Osteocyte (in vitro differentiated cells): Measurements from ENCODE around the gene UGT1A4. TPM values are rescaled to one million over a fixed set of nuclear protein-coding genes. Genes with fewer than 3 reads are reported as not detected.

ENCODE experiments used
- DNase-seq: peaks from one replicate; pipeline ENCODE4 v3.0.0; 2021; ENCODE audit warnings: mixed read lengths; ENCODE audit not compliant: unreplicated experiment; ENCODE audit errors: extremely low spot score
- H3K27ac Mint-ChIP-seq: one replicate; pipeline ENCODE4 v1.8.0; 2021; ENCODE audit warnings: mild to moderate bottlenecking, mixed read lengths; ENCODE audit not compliant: unreplicated experiment
- H3K27me3 Mint-ChIP-seq: one replicate; pipeline ENCODE4 v1.8.0; 2021; ENCODE audit warnings: mixed read lengths; ENCODE audit not compliant: unreplicated experiment
- H3K36me3 Mint-ChIP-seq: one replicate; pipeline ENCODE4 v1.8.0; 2021; ENCODE audit warnings: mixed read lengths; ENCODE audit not compliant: unreplicated experiment
- H3K4me1 Mint-ChIP-seq: one replicate; pipeline ENCODE4 v1.8.0; 2021; ENCODE audit warnings: mixed read lengths; ENCODE audit not compliant: unreplicated experiment
- H3K4me3 Mint-ChIP-seq: one replicate; pipeline ENCODE4 v1.8.0; 2021; ENCODE audit warnings: mild to moderate bottlenecking, moderate library complexity, mixed read lengths; ENCODE audit not compliant: unreplicated experiment
- H3K9me3 Mint-ChIP-seq: one replicate; pipeline ENCODE4 v1.8.0; 2021; ENCODE audit warnings: mixed read lengths; ENCODE audit not compliant: unreplicated experiment
- CTCF ChIP-seq: fragments of 200-600 bp; sonication (generic); IDR thresholded peaks from 2 replicates; pipeline ENCODE4 v1.5.0; 2021; ENCODE audit warnings: antibody characterized with exemption, mild to moderate bottlenecking, moderate library complexity
- long read RNA-seq: library from polyadenylated mRNA; unstranded; transcript quantifications from one replicate; pipeline ENCODE4 v2.0.0, GENCODE V29; 2021
- total RNA-seq: library from RNA; stranded (reverse); gene quantifications from 2 replicates; pipeline ENCODE4 v1.2.1, GENCODE V29; 2021

Gene UGT1A4
- not detected in 2 replicates for total RNA-seq
- long read RNA-seq = 0 reads

GRCh38 chr2:233718552-233718951, at the start of gene UGT1A4:
UGT1A4 (plus strand) TSS chr2:233718736; CDS start chr2:233718821, 85 bp downstream.
- Mint-ChIP-seq H3K27me3 (peaks cover 33% of the 10 kb centered on the region), H3K36me3 (no peaks in the 10 kb centered on the region), H3K4me1 (no peaks in the 10 kb centered on the region), H3K27ac (no peak within 1 kb of the TSS), H3K4me3 (no peak within 1 kb of the TSS), H3K9me3 (peaks cover 5% of the 10 kb centered on the region)
- DNase-seq = no peak
- TF ChIP-seq CTCF = no peak

- H3K27me3 Mint-ChIP-seq = peaks cover 14% of the 10 kb centered on the region
- TF ChIP-seq CTCF = no peak
- H3K27ac Mint-ChIP-seq = no peak within 1 kb of the TSS
- peaks cover 4% of the 10 kb centered on the region for H3K4me1 Mint-ChIP-seq
- no peaks in the 10 kb centered on the region for H3K36me3 Mint-ChIP-seq
- H3K4me3 Mint-ChIP-seq = no peak within 1 kb of the TSS
- H3K9me3 Mint-ChIP-seq = peaks cover 3% of the 10 kb centered on the region
- no peak for DNase-seq
Observed at GRCh38 chr2:233671290-233672161, 47.0 kb upstream of the UGT1A4 start, which contains the start of gene UGT1A9. UGT1A9 (plus strand) TSS chr2:233671898; CDS start chr2:233671935, 37 bp downstream.

GRCh38 chr2:233672886-233673285, 45.6 kb upstream of the UGT1A4 start:
- H3K36me3 Mint-ChIP-seq = no peaks in the 10 kb centered on the region
- TF ChIP-seq CTCF = no peak
- DNase-seq = no peak
- H3K4me1 Mint-ChIP-seq = peaks cover 4% of the 10 kb centered on the region
- peaks cover 3% of the 10 kb centered on the region for H3K9me3 Mint-ChIP-seq
- H3K27me3 Mint-ChIP-seq = peaks cover 11% of the 10 kb centered on the region
- H3K27ac Mint-ChIP-seq = no peak overlapping the region
- H3K4me3 Mint-ChIP-seq = no peak overlapping the region

- peaks cover 3% of the 10 kb centered on the region for H3K9me3 Mint-ChIP-seq
- H3K4me3 Mint-ChIP-seq = no peak overlapping the region
- DNase-seq = no peak
- no peak overlapping the region for H3K27ac Mint-ChIP-seq
- no peak for TF ChIP-seq CTCF
- peaks cover 4% of the 10 kb centered on the region for H3K4me1 Mint-ChIP-seq
- H3K27me3 Mint-ChIP-seq = peaks cover 4% of the 10 kb centered on the region
- no peaks in the 10 kb centered on the region for H3K36me3 Mint-ChIP-seq
Observed at GRCh38 chr2:233673896-233674295, 44.6 kb upstream of the UGT1A4 start.

GRCh38 chr2:233674314-233674713, 44.2 kb upstream of the UGT1A4 start:
- H3K4me3 Mint-ChIP-seq = no peak overlapping the region
- TF ChIP-seq CTCF = no peak
- peaks cover 3% of the 10 kb centered on the region for H3K9me3 Mint-ChIP-seq
- peaks cover 4% of the 10 kb centered on the region for H3K27me3 Mint-ChIP-seq
- DNase-seq = no peak
- no peaks in the 10 kb centered on the region for H3K36me3 Mint-ChIP-seq
- H3K27ac Mint-ChIP-seq = no peak overlapping the region
- peaks cover 4% of the 10 kb centered on the region for H3K4me1 Mint-ChIP-seq
